HS-5 (cell line): ENCODE results near the gene LURAP1L.
"Not testable (repeated sequence)": the region's sequence is repeated elsewhere in the genome, so short reads cannot be mapped to it uniquely, and the experiment has no call there.

Experiments
- DNase-seq: peaks from one replicate; pipeline ENCODE4 v3.0.0-alpha.2; 2012; ENCODE audit warnings: low read depth

LURAP1L gene

GRCh38 chr9:12860998-12861397, 86.2 kb downstream of the LURAP1L start:
- no peak for DNase-seq

GRCh38 chr9:12862611-12863410, 88.0 kb downstream of the LURAP1L start:
- no peak for DNase-seq

- no peak for DNase-seq
These were observed 88.8 kb downstream of the LURAP1L start for GRCh38 chr9:12863618-12864017.

- DNase-seq, result not testable (repeated sequence)
These were observed 90.6 kb downstream of the LURAP1L start for GRCh38 chr9:12865380-12865779.
